ENCODE data around the gene PTGR1.

PTGR1 gene

GRCh38 chr9:111531716-111532115 lies 67.7 kb downstream of the PTGR1 start:
- no peak for DNase-seq

GRCh38 chr9:111529787-111530186 lies 69.7 kb downstream of the PTGR1 start:
- DNase-seq, result no peak

GRCh38 chr9:111527347-111527746 lies 72.1 kb downstream of the PTGR1 start:
- no peak for DNase-seq

- peak; percentile 79 for DNase-seq
Observed at GRCh38 chr9:111525056-111525977, 74.1 kb downstream of the PTGR1 start, which contains the start of gene ZNF483. ZNF483 (plus strand) TSS chr9:111525179; CDS start chr9:111527396, 2,217 bp downstream.

GRCh38 chr9:111524731-111525055 lies 74.8 kb downstream of the PTGR1 start:
- no peak for DNase-seq

GRCh38 chr9:111516061-111516465 lies 83.4 kb downstream of the PTGR1 start:
- no peak for DNase-seq

- DNase-seq, result no peak
Observed at GRCh38 chr9:111514967-111515366, 84.5 kb downstream of the PTGR1 start.

Data from stimulated activated CD4-positive, alpha-beta T cell treated with anti-CD3 and anti-CD28 coated beads, Interleukin-15, amount 100 ng/mL, for 24 hours (primary cell).